ENCODE results near the gene ZC3H8.

DNA sequence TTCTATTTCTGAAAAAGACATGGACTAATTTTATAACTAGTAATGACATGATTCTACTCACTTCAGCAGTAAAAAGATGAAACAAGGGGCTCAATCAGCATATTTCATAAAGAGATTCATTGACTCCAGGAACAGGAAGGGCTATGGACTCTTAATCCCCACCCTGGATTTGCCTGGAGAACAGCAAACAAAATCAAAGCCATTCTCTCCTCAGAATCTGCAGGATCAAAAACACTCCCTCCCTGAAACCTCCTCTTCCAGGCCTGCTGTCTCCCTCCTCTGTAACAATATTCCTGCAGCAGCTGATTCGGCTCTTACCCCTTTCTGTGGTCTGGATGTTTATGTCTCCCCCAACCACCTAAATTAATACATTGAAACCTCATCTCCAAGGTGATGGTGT, 57.0 kb downstream of the ZC3H8 start:
- TF ChIP-seq, protein P1, sequence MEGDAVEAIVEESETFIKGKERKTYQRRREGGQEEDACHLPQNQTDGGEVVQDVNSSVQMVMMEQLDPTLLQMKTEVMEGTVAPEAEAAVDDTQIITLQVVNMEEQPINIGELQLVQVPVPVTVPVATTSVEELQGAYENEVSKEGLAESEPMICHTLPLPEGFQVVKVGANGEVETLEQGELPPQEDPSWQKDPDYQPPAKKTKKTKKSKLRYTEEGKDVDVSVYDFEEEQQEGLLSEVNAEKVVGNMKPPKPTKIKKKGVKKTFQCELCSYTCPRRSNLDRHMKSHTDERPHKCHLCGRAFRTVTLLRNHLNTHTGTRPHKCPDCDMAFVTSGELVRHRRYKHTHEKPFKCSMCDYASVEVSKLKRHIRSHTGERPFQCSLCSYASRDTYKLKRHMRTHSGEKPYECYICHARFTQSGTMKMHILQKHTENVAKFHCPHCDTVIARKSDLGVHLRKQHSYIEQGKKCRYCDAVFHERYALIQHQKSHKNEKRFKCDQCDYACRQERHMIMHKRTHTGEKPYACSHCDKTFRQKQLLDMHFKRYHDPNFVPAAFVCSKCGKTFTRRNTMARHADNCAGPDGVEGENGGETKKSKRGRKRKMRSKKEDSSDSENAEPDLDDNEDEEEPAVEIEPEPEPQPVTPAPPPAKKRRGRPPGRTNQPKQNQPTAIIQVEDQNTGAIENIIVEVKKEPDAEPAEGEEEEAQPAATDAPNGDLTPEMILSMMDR (IDR thresholded peaks at IDR 0.05), result no peak
- TF ChIP-seq POLR2A (IDR thresholded peaks at IDR 0.05), result no peak

Measured in breast epithelium (tissue), 3 donors.